ENCODE results near the gene BICC1. TPM values are rescaled to one million over a fixed set of nuclear protein-coding genes. Genes with fewer than 3 reads are reported as not detected.

BICC1 gene
- total RNA-seq, 1 donor from 2014 or later: 1.1 TPM

- no peaks in the 10 kb centered on the region for H3K27me3 Mint-ChIP-seq (ENCODE audit: unreplicated experiment)
- no peak overlapping the region for H3K4me3 Mint-ChIP-seq (ENCODE audit: unreplicated experiment)
- no peak for TF ChIP-seq CTCF (IDR thresholded peaks at IDR 0.05; ENCODE audit: unreplicated experiment)
- no peaks in the 10 kb centered on the region for H3K4me1 Mint-ChIP-seq (ENCODE audit: unreplicated experiment)
- no peak for DNase-seq (ENCODE audit: low spot score)
- no peaks in the 10 kb centered on the region for H3K36me3 Mint-ChIP-seq (ENCODE audit: low read depth, unreplicated experiment)
- H3K9me3 Mint-ChIP-seq (ENCODE audit: unreplicated experiment): no peaks in the 10 kb centered on the region
- no peak overlapping the region for H3K27ac Mint-ChIP-seq (ENCODE audit: unreplicated experiment)
These were observed 152.7 kb downstream of the BICC1 start for GRCh38 chr10:58665361-58665760.

DNA sequence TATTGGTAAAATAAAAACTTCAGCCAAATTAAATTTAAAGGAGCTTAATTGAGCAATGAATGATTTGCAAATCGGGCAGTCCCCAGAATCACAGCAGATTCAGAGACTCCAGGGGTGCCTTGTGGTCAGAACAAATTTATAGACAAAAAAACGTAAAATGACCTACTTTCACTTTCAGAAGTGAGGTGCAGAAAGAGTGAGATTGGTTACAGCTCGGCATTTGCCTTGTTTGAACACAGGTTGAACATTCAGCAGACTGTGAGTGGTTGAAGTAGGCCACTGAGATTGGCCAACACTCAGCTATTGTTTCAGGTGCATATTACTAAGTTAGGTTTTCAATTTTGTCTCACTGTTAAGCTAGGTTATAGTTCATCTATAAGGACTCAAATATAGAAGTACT lies 153.4 kb downstream of the BICC1 start:
- no peaks in the 10 kb centered on the region for H3K9me3 Mint-ChIP-seq (ENCODE audit: unreplicated experiment)
- no peak overlapping the region for H3K4me3 Mint-ChIP-seq (ENCODE audit: unreplicated experiment)
- H3K4me1 Mint-ChIP-seq (ENCODE audit: unreplicated experiment): no peaks in the 10 kb centered on the region
- no peaks in the 10 kb centered on the region for H3K36me3 Mint-ChIP-seq (ENCODE audit: low read depth, unreplicated experiment)
- TF ChIP-seq CTCF (IDR thresholded peaks at IDR 0.05; ENCODE audit: unreplicated experiment): no peak
- DNase-seq (ENCODE audit: low spot score): no peak
- H3K27ac Mint-ChIP-seq (ENCODE audit: unreplicated experiment): no peak overlapping the region
- no peaks in the 10 kb centered on the region for H3K27me3 Mint-ChIP-seq (ENCODE audit: unreplicated experiment)

GRCh38 chr10:58667658-58668310 lies 155.1 kb downstream of the BICC1 start:
- TF ChIP-seq CTCF (IDR thresholded peaks at IDR 0.05; ENCODE audit: unreplicated experiment): no peak
- H3K36me3 Mint-ChIP-seq (ENCODE audit: low read depth, unreplicated experiment): no peaks in the 10 kb centered on the region
- no peak for DNase-seq (ENCODE audit: low spot score)
- no peak overlapping the region for H3K27ac Mint-ChIP-seq (ENCODE audit: unreplicated experiment)
- H3K4me3 Mint-ChIP-seq (ENCODE audit: unreplicated experiment): no peak overlapping the region
- no peaks in the 10 kb centered on the region for H3K9me3 Mint-ChIP-seq (ENCODE audit: unreplicated experiment)
- H3K27me3 Mint-ChIP-seq (ENCODE audit: unreplicated experiment): no peaks in the 10 kb centered on the region
- no peaks in the 10 kb centered on the region for H3K4me1 Mint-ChIP-seq (ENCODE audit: unreplicated experiment)

- no peaks in the 10 kb centered on the region for H3K27me3 Mint-ChIP-seq (ENCODE audit: unreplicated experiment)
- peaks cover 3% of the 10 kb centered on the region for H3K9me3 Mint-ChIP-seq (ENCODE audit: unreplicated experiment)
- TF ChIP-seq CTCF (IDR thresholded peaks at IDR 0.05; ENCODE audit: unreplicated experiment): no peak
- H3K36me3 Mint-ChIP-seq (ENCODE audit: low read depth, unreplicated experiment): no peaks in the 10 kb centered on the region
- H3K27ac Mint-ChIP-seq (ENCODE audit: unreplicated experiment): no peak overlapping the region
- H3K4me3 Mint-ChIP-seq (ENCODE audit: unreplicated experiment): no peak overlapping the region
- no peaks in the 10 kb centered on the region for H3K4me1 Mint-ChIP-seq (ENCODE audit: unreplicated experiment)
- DNase-seq (ENCODE audit: low spot score): no peak
These were observed 160.2 kb downstream of the BICC1 start for GRCh38 chr10:58672845-58673244.

GRCh38 chr10:58674251-58674650 lies 161.6 kb downstream of the BICC1 start:
- no peak for DNase-seq (ENCODE audit: low spot score)
- no peak for TF ChIP-seq CTCF (IDR thresholded peaks at IDR 0.05; ENCODE audit: unreplicated experiment)
- Mint-ChIP-seq H3K4me1 (ENCODE audit: unreplicated experiment) (no peaks in the 10 kb centered on the region), H3K36me3 (ENCODE audit: low read depth, unreplicated experiment) (no peaks in the 10 kb centered on the region), H3K9me3 (ENCODE audit: unreplicated experiment) (peaks cover 3% of the 10 kb centered on the region), H3K4me3 (ENCODE audit: unreplicated experiment) (no peak overlapping the region), H3K27ac (ENCODE audit: unreplicated experiment) (no peak overlapping the region), H3K27me3 (ENCODE audit: unreplicated experiment) (no peaks in the 10 kb centered on the region)
